Adrenal gland (tissue), 19 donors: ENCODE measurements around the gene CETN1. TPM values are rescaled to one million over a fixed set of nuclear protein-coding genes. Genes with fewer than 3 reads are reported as not detected.

Experiments
- DNase-seq, 7 donors: peaks; one replicate each; pipeline ENCODE4 v3.0.0-alpha.2; 2019 to 2020
- H3K27ac ChIP-seq, 5 donors: fragments of 200-600 bp; sonication (generic) in 4 of 5; 1 replicate in 3 of 5; 2 replicates in 2 of 5; pipeline versions ENCODE4 v1.5.1 to v1.8.0; 2016 to 2020; ENCODE audit warnings: mild to moderate bottlenecking in 1 of 5
- H3K27me3 ChIP-seq: fragments of 200-600 bp; 2 replicates; pipeline ENCODE4 v1.8.0; 2021
- H3K36me3 ChIP-seq, 2 donors: fragments of 200-600 bp; replicated peaks in 1 of 2; 1 replicate in 1 of 2; 2 replicates in 1 of 2; pipeline versions ENCODE4 v1.5.1 to v1.8.0; 2018 to 2022
- H3K4me1 ChIP-seq, 2 donors: fragments of 200-600 bp; replicated peaks in 1 of 2; 1 replicate in 1 of 2; 2 replicates in 1 of 2; pipeline versions ENCODE4 v1.5.1 to v1.8.0; 2018 to 2021
- H3K4me3 ChIP-seq, 4 donors: fragments of 200-600 bp; sonication (generic) in 3 of 4; one replicate each; pipeline ENCODE4 v1.5.1; 2016 to 2018
- H3K9me3 ChIP-seq, 3 donors: fragments of 200-600 bp; sonication (generic) in 1 of 3; replicated peaks in 1 of 3; 1 replicate in 2 of 3; 2 replicates in 1 of 3; pipeline versions ENCODE4 v1.5.1 to v1.8.0; 2016 to 2021
- POLR2A ChIP-seq, 2 donors: fragments of 450-650 bp; IDR thresholded peaks; one replicate each; pipeline ENCODE4 v1.6.1; 2017; ENCODE audit warnings: antibody characterized with exemption in 2 of 2, mild to moderate bottlenecking in 2 of 2, moderate library complexity in 1 of 2
- WGBS, 4 donors: extraction: QIAGEN DNeasy Blood & Tissue Kit in 2 of 4; methylation state at CpG; one replicate each; pipeline versions ENCODE4 v1.1.5 to v1.1.7; 2013 to 2017; 5-methylcytosine and 5-hydroxymethylcytosine counted together
- intact Hi-C, 2 donors: fragments of 100-400 bp; cut with DNase I; formaldehyde crosslinking; loops; one replicate each; pipeline versions ENCODE4 v1.14.1 to v1.15.0; 2022 to 2023
- long read RNA-seq, 10 donors: library from polyadenylated mRNA in 3 of 10; unstranded in 2 of 10; stranded (forward) in 1 of 10; transcript quantifications; one replicate each; pipeline ENCODE4 v2.0.0 and lab custom pipeline, GENCODE V29; 2021 to 2026
- polyA plus RNA-seq, 3 donors: library from polyadenylated mRNA; stranded (reverse); fragments of 200-250 nt in 2 of 3; fragments of 350-450 nt in 1 of 3; fragmentation: Illumina TruSeq in 1 of 3; extraction: RNeasy Lipid Tissue Mini Kit (QIAGEN cat#74804) in 1 of 3; gene quantifications; one replicate each; pipeline ENCODE4 v1.2.3, GENCODE V29; 2013 to 2014
- total RNA-seq, 9 donors: library from RNA; depleted of rRNA in 4 of 9; stranded (reverse); fragments of >200 nt in 4 of 9; fragments of 120-200 nt in 1 of 9; fragmentation: NEBNext Ultra II Directional in 1 of 9; extraction: Animal tissue kit (Norgen Biotek cat#: 25700) in 1 of 9; gene quantifications; one replicate each; pipeline versions ENCODE4 v1.1.0 to v1.2.4, GENCODE V29; 2013 to 2023
- TF ChIP-seq, protein P1 (sequence below), 6 experiments: fragments of 450-650 bp in 4 of 6; fragments of 200-600 bp in 2 of 6; sonication (generic) in 1 of 6; IDR thresholded peaks; 1 replicate in 5 of 6; 2 replicates in 1 of 6; pipeline versions ENCODE4 v1.5.1 to v1.8.0; 2016 to 2021; ENCODE audit warnings: antibody characterized with exemption in 6 of 6, mild to moderate bottlenecking in 2 of 6, moderate library complexity in 1 of 6
- donor health status: healthy with polysubstance abuse.
- donor health status: Bipolar disorder and iron deficiency.
- donor health status: DM: yes; HTN: yes; CAD: no.
- donor health status: DM: no; HTN: no; CAD: no.
- donor health status: DM: no; HTN: no; CAD: no.
- donor health status: DM: yes; HTN: yes; CAD: no.

Gene CETN1
- total RNA-seq = not detected
- not detected for polyA plus RNA-seq
- long read RNA-seq, donor 1 = 0 reads
- long read RNA-seq, donor 2 = 0 reads
- long read RNA-seq, donor 3 = 0 reads
- long read RNA-seq, donor 4 = 0 reads
- long read RNA-seq, donor 5 = 0 reads
- long read RNA-seq, donor 6 = 0 reads
- long read RNA-seq, donor 7 = 0 reads
- long read RNA-seq, donor 8 = 0 reads
- long read RNA-seq, donor 9 = 0 reads
- long read RNA-seq, donor 10 = 0 reads

DNA sequence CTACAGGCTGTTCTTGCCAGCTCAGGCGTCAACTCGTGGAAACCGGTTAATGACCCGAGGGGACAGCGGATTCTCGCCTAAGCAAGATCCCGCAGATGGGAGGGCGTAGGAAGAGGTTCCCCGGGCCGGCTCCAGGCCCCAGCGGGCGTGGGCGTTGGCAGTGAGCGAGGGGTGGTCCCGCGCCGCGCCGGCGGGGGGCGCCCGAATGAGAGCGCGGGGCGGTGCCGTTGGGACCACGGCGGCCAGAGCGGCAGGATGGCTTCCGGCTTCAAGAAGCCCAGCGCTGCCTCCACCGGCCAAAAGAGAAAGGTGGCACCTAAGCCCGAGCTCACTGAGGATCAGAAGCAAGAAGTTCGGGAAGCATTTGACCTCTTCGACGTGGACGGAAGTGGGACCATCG, at the start of gene CETN1:
TSS of gene CETN1 (plus strand) at position 227 of the 400 bp plus-strand sequence. CDS start at position 256, 29 bp downstream.
- WGBS, 4 donors = 93 to 95% (median 94%) methylated on average over 26 to 38 of the region's 38 CpGs

DNA sequence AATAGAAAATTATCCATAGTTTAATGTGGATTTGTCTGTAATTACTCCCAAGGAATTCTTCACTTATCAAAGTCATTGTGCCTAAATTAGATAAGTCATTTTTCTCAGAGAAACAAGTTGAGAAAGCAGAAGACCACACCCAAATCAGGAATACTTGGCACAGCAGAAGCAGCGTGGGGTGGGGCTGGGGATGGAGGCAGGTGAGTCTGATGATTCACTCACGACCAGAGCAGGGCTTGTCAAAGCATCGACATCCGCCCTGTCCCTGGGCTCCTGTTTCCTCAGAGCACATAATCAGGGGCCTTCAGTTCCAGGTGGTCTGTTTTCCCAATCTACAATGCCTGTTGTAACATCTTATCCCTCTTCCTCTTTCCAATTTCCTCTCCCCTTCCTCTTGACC, 48.2 kb upstream of the CETN1 start:
- TF ChIP-seq, protein P1, sequence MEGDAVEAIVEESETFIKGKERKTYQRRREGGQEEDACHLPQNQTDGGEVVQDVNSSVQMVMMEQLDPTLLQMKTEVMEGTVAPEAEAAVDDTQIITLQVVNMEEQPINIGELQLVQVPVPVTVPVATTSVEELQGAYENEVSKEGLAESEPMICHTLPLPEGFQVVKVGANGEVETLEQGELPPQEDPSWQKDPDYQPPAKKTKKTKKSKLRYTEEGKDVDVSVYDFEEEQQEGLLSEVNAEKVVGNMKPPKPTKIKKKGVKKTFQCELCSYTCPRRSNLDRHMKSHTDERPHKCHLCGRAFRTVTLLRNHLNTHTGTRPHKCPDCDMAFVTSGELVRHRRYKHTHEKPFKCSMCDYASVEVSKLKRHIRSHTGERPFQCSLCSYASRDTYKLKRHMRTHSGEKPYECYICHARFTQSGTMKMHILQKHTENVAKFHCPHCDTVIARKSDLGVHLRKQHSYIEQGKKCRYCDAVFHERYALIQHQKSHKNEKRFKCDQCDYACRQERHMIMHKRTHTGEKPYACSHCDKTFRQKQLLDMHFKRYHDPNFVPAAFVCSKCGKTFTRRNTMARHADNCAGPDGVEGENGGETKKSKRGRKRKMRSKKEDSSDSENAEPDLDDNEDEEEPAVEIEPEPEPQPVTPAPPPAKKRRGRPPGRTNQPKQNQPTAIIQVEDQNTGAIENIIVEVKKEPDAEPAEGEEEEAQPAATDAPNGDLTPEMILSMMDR (IDR thresholded peaks at IDR 0.05) = no peak
- no peak for TF ChIP-seq POLR2A (IDR thresholded peaks at IDR 0.05)
- WGBS, 4 donors = 71 to 80% (median 74%) methylated on average over 4 of the region's 4 CpGs
- Histone ChIP-seq H3K27ac (no peak overlapping the region), H3K9me3 (no peaks in the 10 kb centered on the region), H3K36me3 (no peaks in the 10 kb centered on the region), H3K4me3 (no peak overlapping the region), H3K4me1 (no peaks in the 10 kb centered on the region), H3K27me3 (no peaks in the 10 kb centered on the region)
- no peak for DNase-seq
- intact Hi-C loops = no loop called here

More for the DNA sequence above, at the start of gene CETN1:
- H3K27me3 ChIP-seq = no peaks in the 10 kb centered on the region
- no peak within 1 kb of the TSS for H3K27ac ChIP-seq
- no peaks in the 10 kb centered on the region for H3K9me3 ChIP-seq
- intact Hi-C loops = no loop called here
- no peaks in the 10 kb centered on the region for H3K36me3 ChIP-seq
- no peak within 1 kb of the TSS for H3K4me3 ChIP-seq
- TF ChIP-seq, protein P1 (IDR thresholded peaks at IDR 0.05) = no peak
- no peak for TF ChIP-seq POLR2A (IDR thresholded peaks at IDR 0.05)
- DNase-seq = no peak
- no peaks in the 10 kb centered on the region for H3K4me1 ChIP-seq

DNA sequence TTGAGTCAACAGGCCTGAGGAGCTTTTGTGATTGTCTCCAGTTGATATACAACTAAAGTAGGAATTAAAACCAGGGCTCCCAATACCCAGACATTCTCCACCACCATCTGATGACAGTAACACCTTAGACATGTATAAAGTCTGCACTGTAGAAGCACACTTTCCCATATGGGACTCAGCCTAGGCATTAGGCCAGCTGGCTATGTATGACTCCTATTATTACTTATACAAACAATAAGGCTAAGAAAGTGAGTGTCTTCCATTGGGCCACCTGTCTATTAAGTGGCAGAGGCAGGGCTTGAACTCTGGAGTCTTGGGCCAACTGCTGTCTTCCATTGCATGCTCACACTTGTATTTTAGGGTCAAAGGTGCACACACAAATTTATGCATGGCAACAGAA, 47.5 kb upstream of the CETN1 start:
- no peak overlapping the region for H3K4me3 ChIP-seq
- no peak overlapping the region for H3K27ac ChIP-seq
- H3K27me3 ChIP-seq = no peaks in the 10 kb centered on the region
- no peaks in the 10 kb centered on the region for H3K9me3 ChIP-seq
- DNase-seq = no peak
- no peaks in the 10 kb centered on the region for H3K4me1 ChIP-seq
- intact Hi-C loops = no loop called here
- H3K36me3 ChIP-seq = no peaks in the 10 kb centered on the region
- TF ChIP-seq, protein P1 (IDR thresholded peaks at IDR 0.05) = no peak
- TF ChIP-seq POLR2A (IDR thresholded peaks at IDR 0.05) = no peak

DNA sequence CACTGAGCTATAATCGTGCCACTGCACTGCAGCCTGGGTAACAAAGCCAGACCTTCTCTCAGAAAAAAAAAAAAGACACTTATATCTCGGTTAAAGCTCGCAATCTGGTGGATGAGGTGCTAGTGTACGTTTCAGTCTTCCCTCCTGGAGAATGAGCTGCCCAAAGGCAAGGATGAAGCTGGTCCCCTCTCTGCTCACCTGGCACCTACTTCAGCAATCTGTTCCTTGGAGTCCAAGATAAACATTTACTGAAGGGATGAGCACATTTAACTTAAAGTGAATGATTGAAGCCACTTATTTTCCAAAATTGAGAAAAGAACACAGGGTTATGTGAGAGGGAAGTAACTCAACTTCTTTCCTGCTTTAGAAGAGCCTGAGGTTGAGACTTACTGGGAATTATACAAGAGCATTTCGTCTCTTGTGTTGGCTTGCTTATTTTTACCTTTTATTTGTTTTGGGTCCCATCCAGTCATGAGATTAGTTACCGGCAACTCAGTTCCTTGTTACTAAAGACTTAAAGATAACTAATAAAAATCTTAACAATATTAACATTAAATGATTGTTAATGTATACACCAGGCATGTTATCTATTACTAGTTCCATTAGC, 46.1 kb upstream of the CETN1 start:
- 66 to 83% (median 79%) methylated on average over 6 of the region's 6 CpGs for WGBS, 4 donors
- Histone ChIP-seq H3K27me3 (no peaks in the 10 kb centered on the region), H3K9me3 (no peaks in the 10 kb centered on the region), H3K27ac (no peak overlapping the region), H3K4me1 (no peaks in the 10 kb centered on the region), H3K36me3 (no peaks in the 10 kb centered on the region), H3K4me3 (no peak overlapping the region)
- no peak for TF ChIP-seq POLR2A (IDR thresholded peaks at IDR 0.05)
- TF ChIP-seq, protein P1 (IDR thresholded peaks at IDR 0.05) = no peak
- DNase-seq = no peak
- intact Hi-C loops = no loop called here
